Muscle of back (tissue), 11 donors: ENCODE data around the gene DLGAP1. TPM values are rescaled to one million over a fixed set of nuclear protein-coding genes. Genes with fewer than 3 reads are reported as not detected.

Experiments
- DNase-seq, 3 donors: peaks; one replicate each; pipeline versions ENCODE4 v3.0.0 to v3.0.0-alpha.2; 2013
- polyA plus RNA-seq, 10 donors: library from polyadenylated mRNA; unstranded; fragments of 120-200 nt; gene quantifications; one replicate each; pipeline ENCODE4 v1.2.1, GENCODE V29; 2013; ENCODE audit not compliant: insufficient read length in 10 of 10

The DLGAP1 gene
- polyA plus RNA-seq, 10 donors: 1.3 to 3.5 (median 2.1) TPM

DNA sequence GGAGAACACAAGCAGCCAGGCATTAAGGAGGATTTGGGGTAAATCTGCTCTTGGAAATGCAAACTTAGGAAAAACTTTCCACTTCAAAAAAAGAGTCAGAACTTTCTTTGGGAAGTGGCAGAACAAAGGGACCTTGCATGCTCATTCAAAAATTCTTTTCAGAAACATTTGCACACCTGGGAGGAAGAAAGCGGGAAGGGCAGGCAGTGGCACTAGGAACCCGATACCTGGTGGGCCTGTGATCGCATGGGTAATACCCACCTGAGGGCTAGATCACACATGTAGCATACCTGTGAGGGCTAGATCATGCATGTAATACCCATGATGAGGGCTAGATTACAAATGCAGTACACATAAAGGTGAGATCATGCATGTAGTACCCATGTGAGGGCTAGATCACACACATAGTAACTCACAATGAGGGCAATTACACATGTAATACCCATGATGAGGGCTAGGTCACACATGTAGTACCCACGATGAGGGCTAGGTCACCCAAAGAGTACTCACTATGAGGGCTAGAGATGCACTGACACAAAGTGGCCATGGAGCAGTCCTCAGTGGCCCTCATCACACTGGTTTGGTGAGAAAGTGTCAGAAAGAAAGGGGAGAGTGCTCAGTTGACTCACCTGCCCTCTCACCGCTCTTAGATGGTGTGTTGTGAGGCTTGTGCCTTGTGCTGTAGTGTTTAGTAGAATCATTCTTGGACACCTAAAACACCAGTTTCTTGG, 212.5 kb downstream of the DLGAP1 start:
- DNase-seq: no peak

DNA sequence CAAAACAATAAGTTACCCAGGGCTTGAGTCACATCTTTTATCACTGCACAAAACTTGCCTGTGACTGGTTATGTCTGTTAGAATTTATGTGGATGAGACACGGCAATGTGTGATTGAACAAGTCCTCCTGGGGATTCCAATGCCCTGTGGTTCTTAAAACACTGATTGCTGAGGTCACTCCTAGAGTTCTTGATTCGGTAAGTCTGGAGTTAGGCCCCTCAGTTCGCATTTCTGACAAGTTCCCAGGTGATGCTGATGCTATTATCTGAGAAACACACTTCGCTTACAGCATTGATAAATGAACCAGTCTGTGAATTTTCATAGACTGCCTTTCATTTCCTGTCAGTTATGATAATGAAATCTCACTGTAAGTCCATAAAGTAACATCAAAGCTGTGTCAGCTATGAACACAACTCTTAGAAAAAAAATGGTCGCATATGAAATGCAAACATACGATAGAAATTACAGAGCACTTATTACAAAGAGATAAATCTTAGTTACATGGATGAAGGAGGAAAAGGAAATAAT, 214.0 kb downstream of the DLGAP1 start:
- no peak for DNase-seq

DNA sequence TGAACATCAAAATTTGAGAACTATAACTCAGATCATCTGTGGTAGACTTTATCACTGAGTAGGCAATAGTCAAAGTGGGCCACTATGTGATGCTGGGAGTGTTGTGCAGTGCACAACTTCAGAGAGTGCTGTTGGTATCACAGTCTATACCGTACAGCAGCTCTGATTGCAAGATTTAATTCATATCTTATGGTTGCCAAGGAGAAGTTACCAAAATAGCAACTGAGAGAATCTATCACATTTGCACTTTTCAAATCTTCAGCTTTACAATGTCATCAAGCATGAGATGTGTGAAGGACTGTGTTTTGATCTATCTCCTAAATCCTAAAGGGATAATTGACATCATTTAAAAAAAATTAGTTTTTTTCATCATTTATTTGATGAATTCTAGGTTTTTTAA, 216.1 kb downstream of the DLGAP1 start:
- DNase-seq: no peak

DNA sequence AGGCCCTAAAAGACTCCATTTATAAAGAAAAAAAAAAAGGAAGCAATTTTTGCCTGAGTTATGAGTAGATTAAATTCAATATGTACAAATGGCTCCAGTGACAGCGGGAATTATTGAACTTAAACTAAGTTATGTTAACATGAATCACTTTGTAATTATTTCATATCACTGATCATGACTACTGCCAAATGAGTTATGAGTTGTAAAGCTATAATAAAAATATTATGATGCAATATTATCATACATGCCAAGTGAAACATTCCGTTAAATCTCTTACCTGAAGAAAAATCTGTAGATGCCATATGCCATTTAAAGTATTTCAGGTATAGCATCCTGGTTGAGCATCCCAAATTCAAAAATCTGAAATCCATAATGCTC, 217.5 kb downstream of the DLGAP1 start:
- DNase-seq: no peak

DNA sequence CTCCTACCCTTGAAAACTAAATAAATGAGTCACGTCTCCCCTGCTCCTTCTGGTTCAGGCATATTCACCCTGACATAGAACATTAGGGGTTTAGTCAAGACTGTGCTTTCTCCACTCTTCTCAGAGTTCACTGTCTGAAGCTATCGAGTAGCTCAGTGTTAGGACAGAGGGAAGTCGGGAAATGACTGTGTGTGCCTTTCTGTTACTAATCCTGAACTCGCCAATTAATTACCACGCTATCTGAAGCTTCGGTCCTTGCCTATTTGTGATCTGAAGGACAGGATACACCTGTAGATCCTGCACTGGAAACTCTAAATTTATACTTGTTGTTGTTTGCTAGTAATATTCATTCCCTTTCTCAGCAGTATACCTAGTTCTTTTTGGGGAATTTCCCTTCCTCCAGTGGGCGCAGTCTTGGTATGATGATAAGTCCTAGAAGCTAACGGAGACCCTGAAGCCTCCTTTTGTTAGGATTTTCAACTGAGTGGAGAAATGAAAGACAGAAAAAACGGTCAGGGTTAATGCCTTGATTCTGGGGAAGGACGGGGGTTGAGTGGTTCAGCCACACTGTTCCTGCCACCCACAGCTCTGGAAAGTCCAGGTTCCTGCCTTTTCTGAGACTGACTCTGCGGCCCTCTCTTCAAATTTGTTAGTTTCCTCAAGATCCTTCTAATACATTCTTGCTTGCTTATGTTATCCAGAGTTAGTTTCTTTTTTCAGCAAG, 218.0 kb downstream of the DLGAP1 start:
- no peak for DNase-seq

DNA sequence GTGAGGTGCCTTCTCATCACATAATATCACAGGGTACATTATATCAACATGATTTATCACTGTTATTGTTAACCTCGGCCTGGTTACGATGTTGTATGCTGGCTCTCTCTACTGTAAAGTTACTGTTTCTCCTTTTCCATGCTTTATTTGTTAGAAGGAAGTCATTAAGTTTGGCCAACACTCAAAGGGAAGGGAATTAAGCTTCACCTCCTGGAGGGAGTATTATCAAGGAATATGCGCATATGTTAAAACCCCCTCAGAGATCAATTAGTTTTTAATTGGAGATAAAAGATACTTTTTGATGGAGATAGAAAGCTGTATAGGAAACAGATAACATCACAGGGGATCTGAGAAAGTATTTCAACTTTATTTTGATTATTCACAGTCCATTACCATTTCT, 221.6 kb downstream of the DLGAP1 start:
- no peak for DNase-seq

DNA sequence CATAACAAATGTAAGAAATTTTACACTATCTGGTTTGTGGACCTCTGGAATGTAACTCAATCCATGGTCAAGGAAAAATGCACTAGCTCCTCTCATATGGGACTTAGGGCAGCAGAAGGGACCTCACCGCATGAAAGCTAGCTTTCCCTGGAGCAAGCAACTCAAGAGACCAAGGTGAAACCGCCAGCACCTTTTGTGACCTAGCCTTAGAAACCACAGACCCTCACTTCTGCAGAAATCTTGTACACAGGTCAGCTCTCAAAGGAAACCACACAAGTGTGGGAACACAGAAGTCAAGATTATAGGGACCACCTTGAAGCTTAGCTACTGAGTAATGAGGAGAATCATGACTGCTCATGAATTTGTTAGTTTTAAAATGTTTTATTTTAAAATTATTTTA, 222.5 kb downstream of the DLGAP1 start:
- DNase-seq: no peak

DNA sequence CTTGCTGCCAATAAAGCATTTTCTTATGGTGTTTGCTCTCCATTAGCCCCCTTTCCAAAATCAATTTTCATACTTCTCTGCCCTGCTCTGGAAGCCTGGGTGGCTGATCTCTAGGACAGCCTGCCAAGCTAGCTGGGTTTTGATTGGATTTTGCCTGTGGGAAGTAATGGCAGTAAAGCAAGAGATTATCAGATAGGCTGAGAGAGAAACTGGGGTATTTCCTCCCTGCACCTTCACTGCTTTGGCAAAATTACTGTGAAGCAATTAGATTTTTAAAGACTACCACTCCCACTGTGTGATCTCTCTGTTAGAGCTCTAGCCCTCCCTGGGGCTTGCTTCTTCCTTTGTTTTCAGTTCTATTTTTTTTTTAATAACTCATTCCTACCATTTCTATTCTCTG, 223.8 kb downstream of the DLGAP1 start:
- no peak for DNase-seq

DNA sequence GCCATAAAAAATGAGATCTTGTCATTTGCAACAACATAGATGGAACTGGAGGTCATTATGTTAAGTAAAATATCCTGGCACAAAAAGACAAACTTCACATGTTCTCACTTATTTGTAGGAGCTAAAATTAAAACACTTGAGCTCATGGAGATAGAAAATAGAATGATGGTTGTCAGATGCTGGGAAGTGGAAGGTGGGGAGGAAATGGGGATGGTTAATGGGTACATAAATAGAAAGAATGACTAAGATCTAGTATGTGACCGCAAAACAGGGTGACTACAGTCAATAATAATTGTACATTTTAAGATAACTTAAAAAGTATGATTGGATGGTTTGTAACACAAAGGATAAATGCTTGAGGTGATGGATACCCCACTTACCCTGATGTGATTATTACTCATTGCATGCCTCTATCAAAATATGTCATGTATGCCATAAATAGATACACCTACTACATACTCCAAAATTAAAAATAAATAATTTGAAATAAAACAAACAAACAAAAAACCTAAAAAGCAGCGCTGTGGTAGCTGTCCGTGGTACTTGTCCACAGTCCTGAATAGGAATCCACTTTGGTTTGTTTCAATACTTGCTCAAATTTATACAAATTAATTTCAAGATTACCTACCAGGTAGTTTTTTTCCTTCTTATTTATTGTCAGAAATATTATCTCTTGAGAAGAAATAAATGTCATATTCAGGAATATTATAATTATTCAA, 224.5 kb downstream of the DLGAP1 start:
- no peak for DNase-seq

DNA sequence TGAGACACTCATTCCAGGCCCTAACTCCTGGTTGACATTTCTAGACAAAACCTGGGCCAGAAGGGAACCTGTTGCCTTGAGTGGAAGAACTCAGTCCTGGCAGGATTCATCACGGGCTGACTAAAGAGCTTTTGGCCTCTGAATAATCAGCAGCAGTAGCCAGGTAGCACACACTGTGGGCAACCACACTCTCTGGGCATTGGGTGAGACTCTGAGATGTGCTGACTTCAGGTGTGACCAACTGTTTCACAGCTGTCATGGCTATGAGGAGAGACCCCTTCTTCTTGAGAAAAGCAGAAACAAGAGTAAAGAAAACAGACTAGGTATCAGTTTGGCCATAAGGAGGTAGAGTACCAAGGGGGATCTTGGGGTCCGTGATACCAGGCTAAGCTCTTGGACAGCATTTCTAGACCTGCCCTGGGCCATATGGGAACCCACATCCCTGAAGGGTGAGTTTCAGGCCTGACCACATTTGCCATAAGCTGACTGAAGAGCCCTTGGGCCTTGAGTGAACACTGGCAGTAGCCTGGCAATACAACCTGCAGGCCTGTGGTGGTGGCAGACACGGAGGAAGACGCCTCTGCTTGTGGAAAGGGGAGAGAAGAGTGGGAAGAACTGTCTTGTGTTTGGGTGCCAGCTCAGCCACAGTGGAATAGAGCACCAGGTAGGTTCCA, 230.9 kb downstream of the DLGAP1 start:
- DNase-seq: no peak

DNA sequence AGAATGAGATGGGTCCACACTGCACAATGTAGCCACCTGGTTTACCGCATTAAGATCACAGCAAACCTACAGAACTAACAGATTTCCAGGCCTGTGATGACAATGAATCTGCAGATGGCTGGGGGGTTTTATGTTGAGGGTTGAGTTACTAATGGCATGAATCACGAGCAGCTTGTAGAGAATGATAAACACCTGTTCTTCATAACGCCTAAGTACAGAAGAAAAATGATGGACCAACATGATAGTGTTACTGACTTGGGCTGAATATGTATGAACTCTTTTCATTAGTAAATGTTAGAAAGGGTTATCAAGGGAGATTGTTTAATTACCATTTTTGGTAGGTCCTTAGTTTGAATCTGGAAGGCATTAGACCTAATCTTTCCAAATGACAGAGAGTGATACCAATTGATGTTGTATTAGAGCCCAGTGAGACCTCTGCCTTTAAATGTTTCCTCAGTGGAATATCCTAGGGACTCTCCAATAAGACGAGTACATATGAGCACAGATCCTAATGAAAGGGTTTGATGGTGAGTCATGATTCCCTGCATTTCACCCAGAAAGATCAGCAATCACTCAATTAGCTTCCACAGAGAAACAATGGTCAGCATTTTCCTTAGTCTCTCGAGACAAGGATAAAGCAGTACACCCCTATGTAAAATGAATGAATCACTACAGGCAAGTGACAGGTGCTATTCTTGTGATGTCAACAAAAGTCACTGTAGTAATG, 243.8 kb downstream of the DLGAP1 start:
- DNase-seq: no peak

DNA sequence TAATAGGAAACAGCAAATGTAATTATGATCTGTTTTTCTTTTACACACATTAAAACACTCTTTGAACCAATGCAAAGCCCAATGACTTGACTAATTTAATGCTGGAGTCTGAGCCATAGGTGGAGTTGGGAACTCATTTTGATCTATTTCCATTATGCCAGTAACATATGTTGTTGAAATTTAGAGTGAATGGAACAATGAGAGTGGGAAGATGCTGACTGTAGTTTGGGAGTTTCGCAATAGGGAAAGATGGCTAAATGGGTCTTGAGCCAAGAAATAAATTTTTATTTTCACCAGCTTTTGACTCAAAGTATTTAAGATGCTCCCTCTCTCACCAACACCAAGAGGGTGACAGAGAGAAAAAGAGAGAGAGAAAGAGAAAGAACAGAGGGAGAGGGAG, 246.7 kb downstream of the DLGAP1 start:
- DNase-seq: peak in 1 of 3 donors; percentile 51

DNA sequence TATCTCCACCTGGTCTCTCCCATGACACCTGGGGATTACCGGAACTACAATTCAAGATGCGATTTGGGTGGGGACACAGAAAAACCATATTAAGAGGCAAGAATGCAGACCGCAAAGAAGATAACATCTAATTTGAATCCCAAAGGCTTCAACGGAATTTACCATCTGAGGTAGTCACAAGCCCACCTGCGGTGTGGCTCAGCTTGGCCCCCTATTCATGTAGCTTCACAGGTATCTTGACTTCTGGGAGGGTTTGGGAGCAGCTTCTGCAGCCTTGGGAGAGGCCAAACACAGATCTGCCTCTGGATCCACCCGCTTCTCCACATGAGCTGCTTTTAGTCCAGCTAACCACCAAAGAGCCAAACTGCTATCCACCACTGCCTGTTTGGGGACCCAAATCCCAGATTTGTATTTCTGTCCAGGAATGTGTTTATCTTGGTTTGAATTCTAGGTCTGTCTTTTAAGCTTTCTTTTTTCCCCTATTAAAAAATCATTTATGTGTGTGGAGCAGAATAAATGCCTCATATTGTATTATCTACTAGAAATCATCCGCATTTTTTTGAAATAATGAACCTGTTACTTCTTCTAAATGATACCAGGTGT, 247.6 kb downstream of the DLGAP1 start:
- DNase-seq: peak in 1 of 3 donors; percentile 32

DNA sequence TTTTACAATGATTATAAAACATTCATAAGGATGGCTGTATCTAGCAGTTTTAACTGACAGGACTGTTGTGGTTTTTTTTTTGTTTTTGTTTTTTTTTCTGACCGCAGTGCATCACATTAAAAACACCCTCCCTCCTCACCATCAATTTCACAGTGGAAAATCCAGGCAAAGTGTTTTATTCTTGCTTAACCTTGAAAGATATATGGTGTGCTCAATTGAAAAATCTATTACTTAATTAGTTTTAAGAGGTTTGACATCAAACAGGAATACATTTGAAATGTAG, 250.7 kb downstream of the DLGAP1 start:
- DNase-seq: no peak

DNA sequence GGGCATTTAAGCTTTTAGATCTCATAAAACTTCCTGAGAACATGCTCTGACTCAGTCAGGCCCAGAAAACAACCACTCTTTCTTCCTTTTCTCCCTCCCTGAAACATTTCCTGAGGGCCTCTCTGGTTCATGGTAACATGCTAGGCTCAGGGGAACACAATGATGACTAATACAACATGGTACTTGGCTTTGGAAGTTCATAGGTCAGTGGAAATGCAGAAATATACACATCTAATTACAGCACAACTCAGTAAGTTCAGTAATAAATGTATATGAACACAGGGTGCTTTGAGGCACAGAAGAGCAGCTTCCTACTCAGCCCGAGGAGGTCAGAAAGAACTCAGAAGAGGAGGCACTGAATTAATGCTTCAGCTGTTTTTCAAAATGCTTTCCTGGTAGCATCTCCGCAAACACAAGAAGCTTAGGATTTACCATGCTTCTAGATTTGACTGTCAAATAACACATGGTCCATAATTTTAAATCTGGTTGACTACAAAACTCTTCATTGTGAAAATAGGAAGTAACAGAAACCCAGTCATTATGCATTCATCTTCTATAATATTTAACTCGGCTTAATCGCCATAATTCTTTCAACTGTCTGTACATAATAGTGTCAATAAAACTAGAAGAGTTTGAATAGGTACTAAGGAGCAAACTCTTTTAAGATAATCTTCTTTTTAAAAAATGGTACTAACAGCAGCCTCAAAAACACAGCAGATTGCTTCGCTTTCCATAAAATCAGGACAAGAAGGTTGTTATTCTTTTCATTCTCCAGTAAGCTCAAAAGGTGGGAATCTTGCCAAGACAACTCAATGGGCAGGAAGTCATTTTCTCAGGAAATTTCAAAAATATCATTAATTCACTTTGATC, 251.3 kb downstream of the DLGAP1 start:
- no peak for DNase-seq

DNA sequence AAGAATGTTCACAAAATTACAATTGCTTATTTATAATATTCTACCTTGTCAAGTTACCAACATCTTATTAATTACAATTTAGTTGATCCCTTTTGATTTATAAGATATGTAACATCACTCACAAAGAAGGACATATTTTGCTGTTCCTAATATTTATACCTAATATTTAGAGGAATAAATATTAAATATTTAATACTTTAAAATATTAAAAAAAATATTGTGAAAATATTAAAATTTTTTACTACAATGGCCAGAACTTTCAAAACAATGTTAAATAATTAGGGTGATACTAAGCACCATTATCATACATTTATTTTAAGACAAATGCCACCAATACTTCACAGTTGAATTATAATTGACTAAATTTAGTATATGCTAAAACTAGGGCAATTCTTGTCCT, 254.7 kb downstream of the DLGAP1 start:
- no peak for DNase-seq

DNA sequence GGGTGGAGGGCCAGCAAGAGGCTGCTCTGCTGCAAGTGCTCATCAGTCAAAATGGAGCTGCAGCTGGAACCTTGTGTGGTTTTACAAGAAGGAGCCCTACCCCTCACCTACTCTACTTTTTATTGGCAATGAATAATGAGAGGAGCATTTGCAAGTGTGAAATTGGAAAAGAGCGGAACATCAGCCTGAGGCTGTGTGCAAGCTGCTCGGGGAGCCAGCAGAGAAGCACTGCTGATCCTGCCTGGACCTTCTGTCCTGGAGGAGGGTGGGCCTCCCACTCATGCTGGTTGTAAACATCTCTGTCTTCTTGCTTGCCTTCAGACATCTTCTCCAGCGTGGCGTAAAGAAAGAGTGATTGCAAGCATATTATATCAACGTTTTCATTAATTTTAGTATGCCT, 256.2 kb downstream of the DLGAP1 start:
- no peak for DNase-seq

DNA sequence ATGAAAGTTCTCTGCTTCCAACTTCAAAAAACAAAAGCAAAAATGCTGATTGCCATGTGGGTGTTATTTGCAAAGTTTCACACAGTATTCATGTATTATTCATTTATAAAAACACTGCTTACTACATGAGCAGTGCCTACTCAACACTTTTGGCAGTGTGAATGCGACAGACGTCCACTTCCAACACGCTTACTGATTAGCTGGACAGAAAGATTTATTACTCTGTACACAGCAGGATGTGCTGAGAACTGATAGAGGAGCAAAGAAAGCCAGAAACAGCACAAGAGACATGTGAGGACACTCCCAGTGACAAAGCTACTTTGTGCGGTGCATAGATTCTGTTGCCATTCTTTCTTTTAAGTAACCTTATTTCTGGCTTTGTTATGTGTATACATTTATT, 258.8 kb downstream of the DLGAP1 start:
- DNase-seq: no peak

DNA sequence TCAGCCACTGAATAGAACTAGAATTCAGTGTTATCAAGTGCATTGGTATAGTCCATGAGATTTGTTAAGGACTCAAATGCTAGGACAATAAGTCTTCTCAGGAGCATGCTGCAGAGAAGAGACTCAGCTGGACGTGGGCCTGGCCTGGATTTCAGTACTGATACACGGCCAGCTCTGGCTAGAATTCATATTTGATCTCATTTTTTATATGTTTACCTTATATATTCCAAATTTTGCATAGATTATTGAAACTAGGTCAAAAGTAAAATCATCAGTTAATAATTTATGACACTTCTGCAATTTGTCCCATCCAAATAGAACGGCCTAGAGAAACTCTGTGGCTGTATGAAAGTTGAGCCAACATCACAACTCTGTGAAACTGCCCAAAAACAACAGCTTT, 262.0 kb downstream of the DLGAP1 start:
- DNase-seq: peak; percentile 39 to 87 (median 65)

DNA sequence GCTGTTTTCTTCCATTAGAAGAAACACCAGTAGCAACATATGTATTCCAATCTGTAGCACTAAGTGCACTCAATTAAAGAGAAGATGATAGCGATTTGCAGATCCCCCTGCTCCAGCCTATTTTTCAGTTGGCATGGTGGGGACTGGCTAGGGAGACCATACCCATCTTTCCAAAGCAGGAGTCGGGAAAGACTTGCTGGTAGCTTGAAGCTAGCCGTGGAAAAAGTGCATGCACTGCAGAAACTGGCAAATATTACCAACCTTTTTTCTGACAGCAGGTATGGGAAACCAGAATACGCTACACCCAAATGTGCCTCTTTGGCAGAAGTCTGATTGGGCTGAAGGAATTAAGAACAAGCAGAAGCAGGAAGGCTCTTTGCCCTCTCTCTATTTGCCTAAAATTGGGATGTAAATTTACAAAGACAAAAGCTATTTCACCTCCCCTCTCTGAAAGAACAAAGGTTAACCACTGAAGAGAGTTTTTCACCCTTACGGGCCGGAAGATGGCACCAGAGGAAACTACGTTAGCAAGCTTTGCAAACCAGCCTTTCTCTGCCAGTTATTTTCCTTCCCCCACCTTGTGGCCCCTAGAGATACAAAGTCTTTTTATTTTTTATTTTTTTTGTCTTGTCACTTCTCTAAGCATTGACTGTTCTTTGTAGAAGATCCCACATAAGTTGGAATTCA, 273.1 kb downstream of the DLGAP1 start:
- DNase-seq: no peak
